Measurements from ENCODE around the gene DMGDH. TPM values are rescaled to one million over a fixed set of nuclear protein-coding genes. Genes with fewer than 3 reads are reported as not detected.

DMGDH gene
- total and polyA plus RNA-seq, 10 of the 15 experiments (the other 5 are each of a cell fraction or from before 2014, with no cell fraction given): 0.22 to 1.5 (median 0.44) TPM; not detected in 3

DNA sequence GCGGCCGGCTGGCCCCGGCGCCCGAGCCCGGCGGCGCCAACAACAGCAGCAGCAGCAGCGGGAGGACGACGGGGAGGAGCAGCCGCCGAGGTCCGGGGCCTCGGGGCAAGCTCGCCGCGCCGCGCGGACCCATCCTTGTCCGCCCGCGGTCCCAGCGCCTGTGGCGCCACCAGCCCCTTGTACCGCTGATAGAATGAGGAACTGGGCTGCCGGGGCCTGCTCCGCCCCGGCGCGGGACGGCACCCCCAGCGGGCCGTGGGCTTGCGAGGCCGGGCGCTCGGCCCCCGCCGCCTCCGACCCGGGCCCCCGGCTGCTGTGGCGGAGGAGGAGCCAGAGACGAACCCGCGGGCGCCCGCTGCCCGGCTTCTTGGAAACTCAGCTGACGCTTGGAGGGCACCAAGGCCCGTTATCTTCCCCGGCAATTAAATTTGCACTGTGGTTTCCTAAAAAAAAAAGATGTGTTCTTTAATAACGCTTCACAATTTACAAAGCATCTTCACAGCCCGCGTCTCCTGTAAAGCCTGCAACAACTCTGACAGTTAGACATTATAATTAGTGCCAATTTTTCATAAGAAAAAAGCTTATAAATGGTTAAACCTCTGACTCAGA, 84.3 kb downstream of the DMGDH start, which contains the start of gene ARSB (continued):
- TF ChIP-seq, protein P1, sequence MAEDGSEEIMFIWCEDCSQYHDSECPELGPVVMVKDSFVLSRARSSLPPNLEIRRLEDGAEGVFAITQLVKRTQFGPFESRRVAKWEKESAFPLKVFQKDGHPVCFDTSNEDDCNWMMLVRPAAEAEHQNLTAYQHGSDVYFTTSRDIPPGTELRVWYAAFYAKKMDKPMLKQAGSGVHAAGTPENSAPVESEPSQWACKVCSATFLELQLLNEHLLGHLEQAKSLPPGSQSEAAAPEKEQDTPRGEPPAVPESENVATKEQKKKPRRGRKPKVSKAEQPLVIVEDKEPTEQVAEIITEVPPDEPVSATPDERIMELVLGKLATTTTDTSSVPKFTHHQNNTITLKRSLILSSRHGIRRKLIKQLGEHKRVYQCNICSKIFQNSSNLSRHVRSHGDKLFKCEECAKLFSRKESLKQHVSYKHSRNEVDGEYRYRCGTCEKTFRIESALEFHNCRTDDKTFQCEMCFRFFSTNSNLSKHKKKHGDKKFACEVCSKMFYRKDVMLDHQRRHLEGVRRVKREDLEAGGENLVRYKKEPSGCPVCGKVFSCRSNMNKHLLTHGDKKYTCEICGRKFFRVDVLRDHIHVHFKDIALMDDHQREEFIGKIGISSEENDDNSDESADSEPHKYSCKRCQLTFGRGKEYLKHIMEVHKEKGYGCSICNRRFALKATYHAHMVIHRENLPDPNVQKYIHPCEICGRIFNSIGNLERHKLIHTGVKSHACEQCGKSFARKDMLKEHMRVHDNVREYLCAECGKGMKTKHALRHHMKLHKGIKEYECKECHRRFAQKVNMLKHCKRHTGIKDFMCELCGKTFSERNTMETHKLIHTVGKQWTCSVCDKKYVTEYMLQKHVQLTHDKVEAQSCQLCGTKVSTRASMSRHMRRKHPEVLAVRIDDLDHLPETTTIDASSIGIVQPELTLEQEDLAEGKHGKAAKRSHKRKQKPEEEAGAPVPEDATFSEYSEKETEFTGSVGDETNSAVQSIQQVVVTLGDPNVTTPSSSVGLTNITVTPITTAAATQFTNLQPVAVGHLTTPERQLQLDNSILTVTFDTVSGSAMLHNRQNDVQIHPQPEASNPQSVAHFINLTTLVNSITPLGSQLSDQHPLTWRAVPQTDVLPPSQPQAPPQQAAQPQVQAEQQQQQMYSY (CRISPR knock-in tag; IDR thresholded peaks at IDR 0.05): no peak
- TF ChIP-seq MTA3 (IDR thresholded peaks at IDR 0.05; ENCODE audit: borderline replicate concordance, low read length) (no peak; the same call in 1 of the 2 replicates), NR2C2 (IDR thresholded peaks at IDR 0.05; ENCODE audit: borderline replicate concordance, control insufficient read depth, insufficient read length, low read depth) (no peak), STAT3 (IDR thresholded peaks at IDR 0.05; ENCODE audit: low read depth, low read length) (no peak), ZNF217 (IDR thresholded peaks at IDR 0.05) (0 out of 2 replicates have a peak, but pooled peaks have one; percentile 13), MEF2A (IDR thresholded peaks at IDR 0.05; ENCODE audit: insufficient read depth, low read depth, low read length) (no peak), ATF3 (IDR thresholded peaks at IDR 0.05; ENCODE audit: borderline replicate concordance, extremely low read depth, low read depth, low read length) (no peak), EGR1 (IDR thresholded peaks at IDR 0.05; ENCODE audit: borderline replicate concordance in 1 of 2, low read depth in 2 of 2, low read length in 2 of 2) (peak in 1 of 2 experiments; percentile 70; a peak in 1 of 3 replicates), SMC3 (IDR thresholded peaks at IDR 0.05; ENCODE audit: borderline replicate concordance, low read length) (no peak), ZBTB11 (CRISPR knock-in tag; IDR thresholded peaks at IDR 0.05) (no peak), NRF1 (conservative IDR thresholded peaks at IDR 0.05; ENCODE audit: low read depth, low read length) (no peak), CBFB (IDR thresholded peaks at IDR 0.05; ENCODE audit: low read depth) (no peak), ZBTB33 (IDR thresholded peaks at IDR 0.05) (no peak), PAX5 (IDR thresholded peaks at IDR 0.05; ENCODE audit: borderline replicate concordance, low read depth, low read length) (no peak), BCL3 (IDR thresholded peaks at IDR 0.05; ENCODE audit: borderline replicate concordance, insufficient read depth, low read depth, low read length, poor library complexity, severe bottlenecking) (no peak), SMAD1 (IDR thresholded peaks at IDR 0.05; ENCODE audit: low read depth, partially characterized antibody) (no peak)

Data from GM12878 (cell line).